KOPT-K1 (cell line): ENCODE measurements around the gene TBX1.

Source experiments
- H3K27ac ChIP-seq: fragments of 200-600 bp; sonication (generic); 2 replicates; pipeline ENCODE4 v1.5.1; 2016; ENCODE audit warnings: antibody characterized with exemption, mild to moderate bottlenecking, low read depth, low read length; ENCODE audit not compliant: poor library complexity, severe bottlenecking
- H3K36me3 ChIP-seq: fragments of 200-600 bp; sonication (generic); 2 replicates; pipeline ENCODE4 v1.5.1; 2017; ENCODE audit warnings: antibody characterized with exemption, mild to moderate bottlenecking, low read length, moderate library complexity; ENCODE audit not compliant: insufficient read depth
- H3K9me3 ChIP-seq: fragments of 200-600 bp; sonication (generic); 2 replicates; pipeline ENCODE4 v1.5.1; 2017; ENCODE audit warnings: antibody characterized with exemption, low read length, mild to moderate bottlenecking; ENCODE audit not compliant: insufficient read depth, poor library complexity, severe bottlenecking

The TBX1 gene

GRCh38 chr22:19761725-19762567 lies 1.4 kb downstream of the TBX1 start:
- no peak overlapping the region for H3K27ac ChIP-seq
- no peaks in the 10 kb centered on the region for H3K36me3 ChIP-seq
- H3K9me3 ChIP-seq, result no peaks in the 10 kb centered on the region

GRCh38 chr22:19762568-19763457 lies 2.2 kb downstream of the TBX1 start:
- no peaks in the 10 kb centered on the region for H3K9me3 ChIP-seq
- no peaks in the 10 kb centered on the region for H3K36me3 ChIP-seq
- H3K27ac ChIP-seq, result no peak overlapping the region

GRCh38 chr22:19763458-19764298 lies 3.1 kb downstream of the TBX1 start:
- no peaks in the 10 kb centered on the region for H3K9me3 ChIP-seq
- H3K27ac ChIP-seq, result no peak overlapping the region
- H3K36me3 ChIP-seq, result no peaks in the 10 kb centered on the region

- no peaks in the 10 kb centered on the region for H3K36me3 ChIP-seq
- H3K27ac ChIP-seq, result no peak overlapping the region
- no peaks in the 10 kb centered on the region for H3K9me3 ChIP-seq
Observed at GRCh38 chr22:19764299-19764593, 3.7 kb downstream of the TBX1 start.

- no peak overlapping the region for H3K27ac ChIP-seq
- H3K36me3 ChIP-seq, result no peaks in the 10 kb centered on the region
- H3K9me3 ChIP-seq, result no peaks in the 10 kb centered on the region
Observed at GRCh38 chr22:19764636-19765476, 4.3 kb downstream of the TBX1 start.

GRCh38 chr22:19765477-19766239 lies 5.1 kb downstream of the TBX1 start:
- H3K9me3 ChIP-seq, result no peaks in the 10 kb centered on the region
- H3K27ac ChIP-seq, result no peak overlapping the region
- no peaks in the 10 kb centered on the region for H3K36me3 ChIP-seq

GRCh38 chr22:19766240-19766510 lies 5.6 kb downstream of the TBX1 start:
- Histone ChIP-seq H3K36me3 (no peaks in the 10 kb centered on the region), H3K9me3 (no peaks in the 10 kb centered on the region), H3K27ac (no peak overlapping the region)

GRCh38 chr22:19766511-19767426 lies 6.2 kb downstream of the TBX1 start:
- no peaks in the 10 kb centered on the region for H3K36me3 ChIP-seq
- no peak overlapping the region for H3K27ac ChIP-seq
- no peaks in the 10 kb centered on the region for H3K9me3 ChIP-seq

GRCh38 chr22:19767427-19768341 lies 7.1 kb downstream of the TBX1 start:
- Histone ChIP-seq H3K36me3 (no peaks in the 10 kb centered on the region), H3K27ac (no peak overlapping the region), H3K9me3 (no peaks in the 10 kb centered on the region)

- Histone ChIP-seq H3K9me3 (no peaks in the 10 kb centered on the region), H3K27ac (no peak overlapping the region), H3K36me3 (no peaks in the 10 kb centered on the region)
Observed at GRCh38 chr22:19769393-19769715, 8.8 kb downstream of the TBX1 start.

- no peak overlapping the region for H3K27ac ChIP-seq
- no peaks in the 10 kb centered on the region for H3K9me3 ChIP-seq
- no peaks in the 10 kb centered on the region for H3K36me3 ChIP-seq
Observed at GRCh38 chr22:19770349-19771220, 10.0 kb downstream of the TBX1 start.

GRCh38 chr22:19772422-19772672 lies 11.8 kb downstream of the TBX1 start:
- H3K9me3 ChIP-seq, result no peaks in the 10 kb centered on the region
- no peak overlapping the region for H3K27ac ChIP-seq
- H3K36me3 ChIP-seq, result no peaks in the 10 kb centered on the region
